Right lobe of liver (tissue), 4 donors: ENCODE data around the gene EDN1.

Source experiments
- POLR2A ChIP-seq: fragments of 450-650 bp; IDR thresholded peaks from one replicate; pipeline ENCODE4 v1.6.1; 2017; ENCODE audit warnings: antibody characterized with exemption, mild to moderate bottlenecking
- TF ChIP-seq, protein P1 (sequence below), 4 donors: fragments of 200-600 bp in 3 of 4; fragments of 450-650 bp in 1 of 4; IDR thresholded peaks; one replicate each; pipeline versions ENCODE4 v1.5.1 to v1.8.0; 2016 to 2022; ENCODE audit warnings: antibody characterized with exemption in 4 of 4, mild to moderate bottlenecking in 2 of 4
- donor health status: DM: no; HTN: no; CAD: no.
- donor health status: DM: no; HTN: no; CAD: no.
- donor health status: DM: no; HTN: yes; CAD: no.

GRCh38 chr6:12258191-12258590 is 32.0 kb upstream of the EDN1 start:
- TF ChIP-seq, protein P1, sequence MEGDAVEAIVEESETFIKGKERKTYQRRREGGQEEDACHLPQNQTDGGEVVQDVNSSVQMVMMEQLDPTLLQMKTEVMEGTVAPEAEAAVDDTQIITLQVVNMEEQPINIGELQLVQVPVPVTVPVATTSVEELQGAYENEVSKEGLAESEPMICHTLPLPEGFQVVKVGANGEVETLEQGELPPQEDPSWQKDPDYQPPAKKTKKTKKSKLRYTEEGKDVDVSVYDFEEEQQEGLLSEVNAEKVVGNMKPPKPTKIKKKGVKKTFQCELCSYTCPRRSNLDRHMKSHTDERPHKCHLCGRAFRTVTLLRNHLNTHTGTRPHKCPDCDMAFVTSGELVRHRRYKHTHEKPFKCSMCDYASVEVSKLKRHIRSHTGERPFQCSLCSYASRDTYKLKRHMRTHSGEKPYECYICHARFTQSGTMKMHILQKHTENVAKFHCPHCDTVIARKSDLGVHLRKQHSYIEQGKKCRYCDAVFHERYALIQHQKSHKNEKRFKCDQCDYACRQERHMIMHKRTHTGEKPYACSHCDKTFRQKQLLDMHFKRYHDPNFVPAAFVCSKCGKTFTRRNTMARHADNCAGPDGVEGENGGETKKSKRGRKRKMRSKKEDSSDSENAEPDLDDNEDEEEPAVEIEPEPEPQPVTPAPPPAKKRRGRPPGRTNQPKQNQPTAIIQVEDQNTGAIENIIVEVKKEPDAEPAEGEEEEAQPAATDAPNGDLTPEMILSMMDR (IDR thresholded peaks at IDR 0.05) = no peak
- TF ChIP-seq POLR2A = no peak
